Brain microvascular endothelial cell (primary cell): ENCODE measurements around the gene CD6.
A peak's percentile ranks its signal among the peaks of the same experiment; 100 is the strongest.

Source experiments
- DNase-seq: peaks from one replicate; pipeline ENCODE4 v3.0.0-alpha.2; 2020
- H3K27ac ChIP-seq: fragments of 250-450 bp; sonication (Bioruptor Pico); 2 replicates; pipeline ENCODE4 v1.5.1; 2020; ENCODE audit warnings: mild to moderate bottlenecking, moderate library complexity
- H3K27me3 ChIP-seq: fragments of 250-450 bp; sonication (Bioruptor Pico); replicated peaks from 2 replicates; pipeline ENCODE4 v1.5.1; 2020; ENCODE audit warnings: mild to moderate bottlenecking
- H3K36me3 ChIP-seq: fragments of 250-450 bp; sonication (Bioruptor Pico); replicated peaks from 2 replicates; pipeline ENCODE4 v1.5.1; 2020; ENCODE audit warnings: mild to moderate bottlenecking
- H3K4me3 ChIP-seq: 2 replicates; pipeline ENCODE4 v1.5.1; 2011; ENCODE audit warnings: low read depth, mild to moderate bottlenecking, control low read depth, low read length, moderate library complexity
- in situ Hi-C: cut with HindIII; loops from 2 replicates; pipeline ENCODE4 v1.10.0; 2017; ENCODE audit warnings: low sequenced_read_pairs, low pct_ligation_motif_present
- TF ChIP-seq, protein P1 (sequence below): IDR thresholded peaks from 2 replicates; pipeline ENCODE4 v1.5.1; 2011; ENCODE audit warnings: low read depth, mild to moderate bottlenecking, moderate library complexity, low read length, control low read depth, inconsistent platforms; ENCODE audit errors: missing control alignments

The CD6 gene

DNA sequence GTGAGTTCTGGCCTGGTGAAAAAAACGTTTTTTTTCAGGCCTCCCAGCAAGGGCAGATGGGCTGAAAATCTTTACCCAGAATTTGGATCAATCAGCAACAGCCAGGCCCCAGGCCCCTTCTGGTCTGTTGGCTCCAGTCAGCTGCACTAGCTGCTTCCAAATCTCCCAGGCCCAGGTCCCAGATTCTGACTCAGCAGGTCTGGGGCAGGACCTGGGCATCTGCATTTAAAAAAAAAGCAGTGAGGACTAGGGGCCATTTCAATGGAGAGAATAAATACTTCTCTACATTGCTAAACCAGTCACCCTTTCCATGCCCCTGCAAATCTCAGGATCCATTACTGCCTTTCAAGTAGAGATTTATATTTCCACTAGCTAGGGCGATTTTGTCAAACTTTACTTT, 23.8 kb upstream of the CD6 start:
- in situ Hi-C loops: no loop called here

DNA sequence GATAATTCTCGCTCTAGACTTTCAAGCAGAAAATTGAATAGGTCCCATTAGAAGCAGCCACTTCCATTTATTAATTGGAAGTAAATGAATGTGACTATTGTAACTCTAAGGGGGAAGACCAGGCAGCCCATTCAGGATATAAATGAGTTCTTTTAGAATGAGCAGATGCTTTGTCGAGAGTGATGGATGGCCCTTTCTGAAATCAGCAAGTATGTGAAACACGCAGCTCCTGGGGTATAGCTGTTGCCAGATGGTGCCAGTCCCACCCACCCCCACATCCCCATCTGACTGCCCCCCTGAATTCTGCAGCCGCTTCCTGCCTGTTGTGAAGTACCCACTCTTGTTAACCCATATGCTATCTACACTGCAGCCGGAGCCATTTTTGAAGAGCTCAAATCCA, 23.2 kb upstream of the CD6 start:
- H3K36me3 ChIP-seq: no peaks in the 10 kb centered on the region

More for the DNA sequence above, 23.8 kb upstream of the CD6 start:
- no peak for DNase-seq
- TF ChIP-seq, protein P1, sequence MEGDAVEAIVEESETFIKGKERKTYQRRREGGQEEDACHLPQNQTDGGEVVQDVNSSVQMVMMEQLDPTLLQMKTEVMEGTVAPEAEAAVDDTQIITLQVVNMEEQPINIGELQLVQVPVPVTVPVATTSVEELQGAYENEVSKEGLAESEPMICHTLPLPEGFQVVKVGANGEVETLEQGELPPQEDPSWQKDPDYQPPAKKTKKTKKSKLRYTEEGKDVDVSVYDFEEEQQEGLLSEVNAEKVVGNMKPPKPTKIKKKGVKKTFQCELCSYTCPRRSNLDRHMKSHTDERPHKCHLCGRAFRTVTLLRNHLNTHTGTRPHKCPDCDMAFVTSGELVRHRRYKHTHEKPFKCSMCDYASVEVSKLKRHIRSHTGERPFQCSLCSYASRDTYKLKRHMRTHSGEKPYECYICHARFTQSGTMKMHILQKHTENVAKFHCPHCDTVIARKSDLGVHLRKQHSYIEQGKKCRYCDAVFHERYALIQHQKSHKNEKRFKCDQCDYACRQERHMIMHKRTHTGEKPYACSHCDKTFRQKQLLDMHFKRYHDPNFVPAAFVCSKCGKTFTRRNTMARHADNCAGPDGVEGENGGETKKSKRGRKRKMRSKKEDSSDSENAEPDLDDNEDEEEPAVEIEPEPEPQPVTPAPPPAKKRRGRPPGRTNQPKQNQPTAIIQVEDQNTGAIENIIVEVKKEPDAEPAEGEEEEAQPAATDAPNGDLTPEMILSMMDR: no peak
- H3K36me3 ChIP-seq: no peaks in the 10 kb centered on the region
- H3K27ac ChIP-seq: no peak overlapping the region
- H3K4me3 ChIP-seq: no peak overlapping the region
- H3K27me3 ChIP-seq: peaks cover 5% of the 10 kb centered on the region

DNA sequence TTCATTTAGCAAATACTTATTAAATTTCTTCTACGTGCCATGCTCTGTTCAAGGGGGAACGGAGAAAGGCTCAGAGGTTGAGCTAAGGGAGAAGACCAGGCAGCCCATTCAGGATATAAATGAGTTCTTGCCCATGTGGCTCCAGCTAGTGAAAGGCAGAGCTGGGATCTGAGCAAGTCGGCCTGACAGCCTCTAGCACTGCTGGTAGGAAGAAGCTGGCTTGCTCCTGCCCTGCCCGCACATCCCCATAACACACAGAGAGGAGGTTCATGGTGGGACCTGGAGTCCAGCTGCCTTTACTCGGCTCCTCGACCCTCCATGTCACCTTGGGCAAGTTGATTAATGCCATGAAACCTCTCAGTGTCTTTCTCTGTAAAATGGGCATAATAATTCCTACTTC, 21.5 kb upstream of the CD6 start:
- TF ChIP-seq, protein P1: no peak
- no peak for DNase-seq
- in situ Hi-C loops: no loop called here
- H3K27ac ChIP-seq: no peak overlapping the region
- H3K4me3 ChIP-seq: no peak overlapping the region
- peaks cover 5% of the 10 kb centered on the region for H3K27me3 ChIP-seq
- no peaks in the 10 kb centered on the region for H3K36me3 ChIP-seq

More for the DNA sequence above, 23.2 kb upstream of the CD6 start:
- no peak for DNase-seq
- H3K4me3 ChIP-seq: no peak overlapping the region
- TF ChIP-seq, protein P1: no peak
- in situ Hi-C loops: no loop called here
- no peak overlapping the region for H3K27ac ChIP-seq
- H3K27me3 ChIP-seq: peaks cover 5% of the 10 kb centered on the region

DNA sequence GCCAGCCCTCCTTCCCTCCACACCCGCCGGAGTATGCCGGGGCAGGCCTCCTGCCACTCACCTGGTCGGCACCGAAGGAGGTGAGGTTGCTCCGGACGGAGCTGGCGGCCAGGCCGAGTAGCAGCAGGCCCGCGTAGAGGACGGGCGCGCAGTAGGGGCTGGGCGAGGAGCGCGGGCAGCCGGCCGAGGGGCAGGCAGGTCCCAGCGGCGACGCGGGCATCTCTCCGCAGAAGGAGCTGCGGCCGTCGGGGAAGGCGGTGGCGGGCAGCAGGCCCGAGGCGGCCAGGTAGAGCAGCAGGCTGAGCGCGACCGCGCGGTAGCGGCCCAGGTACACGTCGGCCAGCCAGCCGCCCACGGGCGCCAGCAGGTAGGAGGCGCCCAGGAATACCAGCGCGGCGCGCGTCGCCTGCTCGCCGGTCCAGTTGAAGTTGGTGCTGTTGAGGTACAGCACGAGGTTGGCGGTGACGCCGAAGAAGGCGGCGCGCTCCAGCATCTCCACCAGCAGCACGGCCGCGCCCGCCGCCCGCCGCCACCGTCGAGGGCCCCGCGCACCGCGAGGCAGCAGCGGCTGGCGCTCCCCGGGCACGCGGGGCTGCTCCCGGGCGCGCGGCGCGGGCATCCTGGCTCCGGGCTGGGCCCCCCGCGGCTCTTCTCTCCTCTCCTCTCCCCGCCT, 20.4 kb upstream of the CD6 start:
- TF ChIP-seq, protein P1: no peak
- Histone ChIP-seq H3K27ac (no peak overlapping the region), H3K4me3 (no peak overlapping the region), H3K36me3 (no peaks in the 10 kb centered on the region), H3K27me3 (peaks cover 5% of the 10 kb centered on the region)
- DNase-seq: no peak
- in situ Hi-C loops: no loop called here

DNA sequence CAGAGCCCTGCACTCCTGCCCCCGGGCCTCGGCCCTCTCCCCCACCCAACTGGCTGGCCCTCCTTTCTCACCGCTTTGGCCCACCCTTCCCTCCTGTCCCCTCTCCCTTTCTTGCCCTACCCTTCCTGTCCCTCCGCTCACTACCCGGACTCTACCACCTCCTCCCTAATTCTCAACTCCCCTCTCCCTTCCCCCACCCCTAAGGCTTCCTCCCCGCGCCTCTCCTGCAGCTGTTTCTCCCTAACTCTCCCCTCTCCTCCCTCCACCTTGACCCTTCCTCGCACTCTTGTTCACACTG, 19.9 kb upstream of the CD6 start:
- in situ Hi-C loops: no loop called here
- H3K4me3 ChIP-seq: peak overlapping the region; percentile 53
- peaks cover 5% of the 10 kb centered on the region for H3K27me3 ChIP-seq
- H3K27ac ChIP-seq: no peak overlapping the region
- no peaks in the 10 kb centered on the region for H3K36me3 ChIP-seq
- TF ChIP-seq, protein P1: no peak
- DNase-seq: no peak

DNA sequence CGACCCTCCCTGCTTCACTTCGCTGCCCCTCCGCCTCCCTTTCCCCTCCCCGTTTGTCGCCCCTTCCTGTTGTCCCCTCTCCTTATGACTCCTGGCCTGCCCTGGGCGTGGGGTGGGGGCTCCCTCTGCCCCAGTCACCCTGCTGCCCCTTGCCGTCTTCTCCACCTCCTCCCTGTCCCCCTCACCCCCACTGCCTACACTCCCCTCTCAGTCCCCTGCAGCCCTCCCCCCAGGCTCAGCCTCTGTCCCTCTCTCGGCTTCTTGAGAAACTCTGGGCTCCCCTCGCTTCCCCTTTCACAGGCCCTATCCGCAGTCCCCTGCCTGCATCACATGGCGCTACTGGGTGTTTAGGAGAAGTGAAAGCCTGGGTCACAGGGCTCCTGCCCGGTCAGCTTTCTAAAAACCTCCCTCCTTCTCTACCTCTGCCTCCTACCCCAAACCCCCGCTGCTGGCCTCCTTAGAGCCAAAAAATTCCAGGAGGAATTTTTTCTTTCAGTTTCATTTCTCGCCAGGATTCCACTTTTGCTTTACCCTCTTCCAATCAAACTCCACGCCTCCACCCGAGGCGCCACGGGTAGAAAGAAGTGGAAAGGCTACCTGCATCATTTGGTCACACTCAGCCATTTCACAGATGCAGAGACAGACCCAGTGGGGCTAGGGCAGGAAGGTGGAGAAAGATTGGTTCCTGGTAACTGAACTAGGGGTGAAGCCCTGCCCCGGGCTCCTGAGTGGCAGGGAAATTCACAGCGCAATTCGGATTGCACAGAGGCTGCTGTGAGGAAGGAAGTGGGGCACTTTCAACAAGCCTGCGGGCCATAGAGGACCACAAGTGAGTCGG, 19.4 kb upstream of the CD6 start, which contains the start of gene SLC15A3:
SLC15A3 (minus strand) TSS at position 273 of the 838 bp plus-strand sequence. CDS start 625 bp downstream, outside the sequence.
- no peak within 1 kb of the TSS for H3K27ac ChIP-seq
- peak within 1 kb of the TSS; percentile 53 for H3K4me3 ChIP-seq
- no peaks in the 10 kb centered on the region for H3K36me3 ChIP-seq
- peaks cover 5% of the 10 kb centered on the region for H3K27me3 ChIP-seq
- TF ChIP-seq, protein P1: no peak
- in situ Hi-C loops: no loop called here
- no peak for DNase-seq
